SK-N-SH treated with all-trans-retinoic acid at 6 μM for 48 hours (cell line): Measurements from ENCODE around the gene CFP.

Experiments
- ATAC-seq: fragments of 200-7000 bp; cut with Tn5 transposase; 3 replicates; pipeline ENCODE4 v1.9.1; 2020; ENCODE audit warnings: mild to moderate bottlenecking, moderate library complexity
- ARNTL ChIP-seq: fragments of 450-650 bp; formaldehyde crosslinking; IDR thresholded peaks from 2 replicates; pipeline ENCODE4 v1.5.0; 2020; ENCODE audit warnings: low read depth, mild to moderate bottlenecking, moderate library complexity, borderline replicate concordance
- BACH2 ChIP-seq: fragments of 250-450 bp; sonication (Bioruptor Pico); IDR thresholded peaks from 2 replicates; pipeline ENCODE4 v1.9.0; 2021; ENCODE audit warnings: mild to moderate bottlenecking, borderline replicate concordance
- CREB5 ChIP-seq: fragments of 250-450 bp; sonication (Bioruptor Pico); IDR thresholded peaks from 2 replicates; pipeline ENCODE4 v1.5.1; 2020; ENCODE audit warnings: low read depth, mild to moderate bottlenecking, moderate library complexity
- CSDC2 ChIP-seq: fragments of 250-450 bp; sonication (Bioruptor Pico); IDR thresholded peaks from 2 replicates; pipeline ENCODE4 v1.5.0; 2020; ENCODE audit warnings: mild to moderate bottlenecking, moderate library complexity
- CSRNP3 ChIP-seq: fragments of 250-450 bp; sonication (Bioruptor Pico); IDR thresholded peaks from 2 replicates; pipeline ENCODE4 v1.5.1; 2021; ENCODE audit warnings: mild to moderate bottlenecking, moderate library complexity
- ESRRG ChIP-seq: fragments of 250-450 bp; sonication (Bioruptor Pico); IDR thresholded peaks from 2 replicates; pipeline ENCODE4 v1.6.1; 2021; ENCODE audit warnings: mild to moderate bottlenecking
- GLIS3 ChIP-seq: fragments of 250-450 bp; sonication (Bioruptor Pico); IDR thresholded peaks from 2 replicates; pipeline ENCODE4 v1.5.0; 2020; ENCODE audit warnings: mild to moderate bottlenecking, moderate library complexity
- ISL1 ChIP-seq: fragments of 250-450 bp; sonication (Bioruptor Pico); IDR thresholded peaks from 2 replicates; pipeline ENCODE4 v2.1.2; 2022; ENCODE audit warnings: mild to moderate bottlenecking, moderate library complexity
- OSR1 ChIP-seq: fragments of 250-450 bp; sonication (Bioruptor Pico); IDR thresholded peaks from 2 replicates; pipeline ENCODE4 v1.8.0; 2022; ENCODE audit warnings: moderate library complexity, mild to moderate bottlenecking, inconsistent platforms
- PATZ1 ChIP-seq: fragments of 250-450 bp; sonication (Bioruptor Pico); IDR thresholded peaks from 2 replicates; pipeline ENCODE4 v1.8.0; 2020; ENCODE audit warnings: mild to moderate bottlenecking, moderate library complexity, borderline replicate concordance
- POU6F1 ChIP-seq: fragments of 250-450 bp; sonication (Bioruptor Pico); IDR thresholded peaks from 2 replicates; pipeline ENCODE4 v1.8.0; 2021; ENCODE audit warnings: low read depth, mild to moderate bottlenecking, moderate library complexity, borderline replicate concordance
- PPARA ChIP-seq: fragments of 250-450 bp; sonication (Bioruptor Pico); IDR thresholded peaks from 2 replicates; pipeline ENCODE4 v1.5.0; 2020; ENCODE audit warnings: mild to moderate bottlenecking, borderline replicate concordance
- RARB ChIP-seq: fragments of 250-450 bp; sonication (Bioruptor Pico); IDR thresholded peaks from 2 replicates; pipeline ENCODE4 v1.8.0; 2021; ENCODE audit warnings: mild to moderate bottlenecking, moderate library complexity
- SNAI2 ChIP-seq: fragments of 250-450 bp; sonication (Bioruptor Pico); IDR thresholded peaks from 2 replicates; pipeline ENCODE4 v1.5.0; 2020; ENCODE audit warnings: mild to moderate bottlenecking, moderate library complexity
- TCF4 ChIP-seq: fragments of 250-450 bp; sonication (Bioruptor Pico); IDR thresholded peaks from 2 replicates; pipeline ENCODE4 v1.8.0; 2021; ENCODE audit warnings: mild to moderate bottlenecking, moderate library complexity, borderline replicate concordance
- TOX ChIP-seq: fragments of 250-450 bp; sonication (Bioruptor Pico); IDR thresholded peaks from 2 replicates; pipeline ENCODE4 v1.8.0; 2021; ENCODE audit warnings: mild to moderate bottlenecking, moderate library complexity, borderline replicate concordance
- TSHZ2 ChIP-seq: fragments of 250-450 bp; sonication (Bioruptor Pico); IDR thresholded peaks from 2 replicates; pipeline ENCODE4 v1.5.0; 2020; ENCODE audit warnings: mild to moderate bottlenecking, moderate library complexity
- ZFP3 ChIP-seq: fragments of 250-450 bp; sonication (Bioruptor Pico); IDR thresholded peaks from 2 replicates; pipeline ENCODE4 v1.5.0; 2020; ENCODE audit warnings: mild to moderate bottlenecking, moderate library complexity
- ZNF70 ChIP-seq: fragments of 450-650 bp; formaldehyde crosslinking; IDR thresholded peaks from 2 replicates; pipeline ENCODE4 v1.5.0; 2020; ENCODE audit warnings: mild to moderate bottlenecking, moderate library complexity
- ZNF8 ChIP-seq: fragments of 450-650 bp; formaldehyde crosslinking; IDR thresholded peaks from 2 replicates; pipeline ENCODE4 v1.5.0; 2020; ENCODE audit warnings: mild to moderate bottlenecking, moderate library complexity

Gene CFP

GRCh38 chrX:47614618-47615017 is 15.1 kb downstream of the CFP start:
- ATAC-seq: no peak
- no peak for TF ChIP-seq RARB (CRISPR knock-in tag)
- no peak for TF ChIP-seq SNAI2
- no peak for TF ChIP-seq TOX (CRISPR knock-in tag)
- no peak for TF ChIP-seq PATZ1 (CRISPR knock-in tag)
- no peak for TF ChIP-seq TCF4 (CRISPR knock-in tag)
- no peak for TF ChIP-seq PPARA (CRISPR knock-in tag)
- no peak for TF ChIP-seq ZNF8 (CRISPR knock-in tag)
- no peak for TF ChIP-seq OSR1 (CRISPR knock-in tag)
- TF ChIP-seq CSRNP3 (CRISPR knock-in tag): no peak
- TF ChIP-seq POU6F1 (CRISPR knock-in tag): no peak
- no peak for TF ChIP-seq ESRRG (CRISPR knock-in tag)
- no peak for TF ChIP-seq ZFP3 (CRISPR knock-in tag)
- TF ChIP-seq ISL1: no peak
- TF ChIP-seq BACH2 (CRISPR knock-in tag): no peak
- TF ChIP-seq ARNTL (CRISPR knock-in tag): no peak
- TF ChIP-seq CREB5: no peak
- no peak for TF ChIP-seq GLIS3 (CRISPR knock-in tag)
- no peak for TF ChIP-seq TSHZ2 (CRISPR knock-in tag)

GRCh38 chrX:47613082-47613481 is 16.6 kb downstream of the CFP start:
- TF ChIP-seq ZFP3 (CRISPR knock-in tag) (no peak), POU6F1 (CRISPR knock-in tag) (no peak), TOX (CRISPR knock-in tag) (no peak), ISL1 (no peak), ARNTL (CRISPR knock-in tag) (no peak), CSRNP3 (CRISPR knock-in tag) (no peak), CREB5 (no peak), TSHZ2 (CRISPR knock-in tag) (no peak), CSDC2 (no peak), OSR1 (CRISPR knock-in tag) (no peak), ZNF70 (CRISPR knock-in tag) (no peak)
- no peak for ATAC-seq
